ENCODE results near the gene DCC.
"Not testable (repeated sequence)": the region's sequence is repeated elsewhere in the genome, so short reads cannot be mapped to it uniquely, and the experiment has no call there.

Gene DCC

GRCh38 chr18:52353589-52353988 is 13.6 kb downstream of the DCC start:
- no peak for DNase-seq

- DNase-seq, result no peak
Measured at GRCh38 chr18:52363861-52364260, 23.9 kb downstream of the DCC start.

- not testable (repeated sequence) for DNase-seq
Measured at GRCh38 chr18:52366851-52367250, 26.9 kb downstream of the DCC start.

- DNase-seq, result no peak
Measured at GRCh38 chr18:52367953-52368742, 28.2 kb downstream of the DCC start.

- DNase-seq, result no peak
Measured at GRCh38 chr18:52370841-52371240, 30.8 kb downstream of the DCC start.

GRCh38 chr18:52376104-52376503 is 36.1 kb downstream of the DCC start:
- no peak for DNase-seq

GRCh38 chr18:52377094-52377493 is 37.1 kb downstream of the DCC start:
- DNase-seq, result no peak

GRCh38 chr18:52386306-52386705 is 46.3 kb downstream of the DCC start:
- no peak for DNase-seq

- DNase-seq, result no peak
Measured at GRCh38 chr18:52387175-52387574, 47.2 kb downstream of the DCC start.

- DNase-seq, result peak; percentile 76
Measured at GRCh38 chr18:52391810-52392559, 52.0 kb downstream of the DCC start.

- DNase-seq, result no peak
Measured at GRCh38 chr18:52394602-52395001, 54.6 kb downstream of the DCC start.

- DNase-seq, result no peak
Measured at GRCh38 chr18:52395146-52395852, 55.3 kb downstream of the DCC start.

- no peak for DNase-seq
Measured at GRCh38 chr18:52401236-52401635, 61.2 kb downstream of the DCC start.

GRCh38 chr18:52402814-52403213 is 62.8 kb downstream of the DCC start:
- no peak for DNase-seq

GRCh38 chr18:52403291-52404021 is 63.5 kb downstream of the DCC start:
- DNase-seq, result no peak

GRCh38 chr18:52408800-52409302 is 68.9 kb downstream of the DCC start:
- DNase-seq, result no peak

- no peak for DNase-seq
Measured at GRCh38 chr18:52409727-52410126, 69.7 kb downstream of the DCC start.

GRCh38 chr18:52415131-52415530 is 75.1 kb downstream of the DCC start:
- DNase-seq, result peak; percentile 58

GRCh38 chr18:52422985-52423601 is 83.1 kb downstream of the DCC start:
- DNase-seq, result peak; percentile 61

GRCh38 chr18:52426041-52426440 is 86.0 kb downstream of the DCC start:
- peak; percentile 88 for DNase-seq

- DNase-seq, result peak; percentile 53
Measured at GRCh38 chr18:52426462-52426861, 86.5 kb downstream of the DCC start.

- no peak for DNase-seq
Measured at GRCh38 chr18:52427521-52428175, 87.7 kb downstream of the DCC start.
